HUES6 (cell line): ENCODE data around the gene TMEM202.
"Not testable (repeated sequence)": the region's sequence is repeated elsewhere in the genome, so short reads cannot be mapped to it uniquely, and the experiment has no call there.

Experiments
- H3K27ac ChIP-seq: 2 replicates; pipeline ENCODE4 v1.7.0; 2013; ENCODE audit warnings: low read depth, mild to moderate bottlenecking, low read length, inconsistent platforms
- H3K27me3 ChIP-seq: 2 replicates; pipeline ENCODE4 v1.6.1; 2013; ENCODE audit warnings: low read length; ENCODE audit not compliant: control insufficient read depth, insufficient read depth
- H3K36me3 ChIP-seq: 2 replicates; pipeline ENCODE4 v1.6.1; 2013; ENCODE audit warnings: low read length; ENCODE audit not compliant: control insufficient read depth, insufficient read depth
- H3K4me1 ChIP-seq: 2 replicates; pipeline ENCODE4 v1.6.1; 2013; ENCODE audit warnings: low read length; ENCODE audit not compliant: control insufficient read depth, insufficient read depth
- H3K4me3 ChIP-seq: 2 replicates; pipeline ENCODE4 v1.5.1; 2013; ENCODE audit warnings: low read depth, low read length
- H3K9ac ChIP-seq: one replicate; pipeline ENCODE4 v1.6.1; 2013; ENCODE audit warnings: mild to moderate bottlenecking, low read length
- H3K9me3 ChIP-seq: 2 replicates; pipeline ENCODE4 v1.6.1; 2013; ENCODE audit warnings: low read depth, low read length; ENCODE audit not compliant: control insufficient read depth, insufficient read depth

The TMEM202 gene

GRCh38 chr15:72426753-72427152 lies 28.6 kb downstream of the TMEM202 start:
- H3K4me1 ChIP-seq: no peaks in the 10 kb centered on the region
- H3K9me3 ChIP-seq: peaks cover 18% of the 10 kb centered on the region
- H3K4me3 ChIP-seq: no peak overlapping the region
- H3K36me3 ChIP-seq: no peaks in the 10 kb centered on the region
- no peak overlapping the region for H3K27ac ChIP-seq
- H3K27me3 ChIP-seq: peaks cover 7% of the 10 kb centered on the region; the same call in 1 of the 2 replicates
- no peak overlapping the region for H3K9ac ChIP-seq

GRCh38 chr15:72437650-72438316 lies 39.7 kb downstream of the TMEM202 start:
- Histone ChIP-seq H3K9ac (no peak overlapping the region), H3K9me3 (peaks cover 9% of the 10 kb centered on the region; the same call in 1 of the 2 replicates), H3K4me3 (no peak overlapping the region), H3K36me3 (no peaks in the 10 kb centered on the region), H3K4me1 (no peaks in the 10 kb centered on the region), H3K27me3 (peaks cover 8% of the 10 kb centered on the region; the same call in 1 of the 2 replicates), H3K27ac (no peak overlapping the region)

GRCh38 chr15:72442848-72443247 lies 44.7 kb downstream of the TMEM202 start:
- H3K27ac ChIP-seq, H3K27me3 ChIP-seq, H3K36me3 ChIP-seq, H3K4me1 ChIP-seq, H3K4me3 ChIP-seq, H3K9me3 ChIP-seq, H3K9ac ChIP-seq: not testable (repeated sequence)

- H3K27ac ChIP-seq: no peak overlapping the region
- no peak overlapping the region for H3K9ac ChIP-seq
- no peaks in the 10 kb centered on the region for H3K27me3 ChIP-seq
- no peak overlapping the region for H3K4me3 ChIP-seq
- H3K9me3 ChIP-seq: no peaks in the 10 kb centered on the region
- no peaks in the 10 kb centered on the region for H3K36me3 ChIP-seq
- no peaks in the 10 kb centered on the region for H3K4me1 ChIP-seq
Observed at GRCh38 chr15:72445426-72445825, 47.3 kb downstream of the TMEM202 start.

- Histone ChIP-seq H3K27ac (no peak overlapping the region), H3K4me1 (no peaks in the 10 kb centered on the region), H3K9me3 (no peaks in the 10 kb centered on the region), H3K27me3 (no peaks in the 10 kb centered on the region), H3K9ac (no peak overlapping the region), H3K4me3 (no peak overlapping the region), H3K36me3 (no peaks in the 10 kb centered on the region)
Observed at GRCh38 chr15:72450805-72451204, 52.7 kb downstream of the TMEM202 start.

- H3K4me1 ChIP-seq: no peaks in the 10 kb centered on the region
- H3K9ac ChIP-seq: no peak overlapping the region
- no peak overlapping the region for H3K27ac ChIP-seq
- no peaks in the 10 kb centered on the region for H3K36me3 ChIP-seq
- H3K9me3 ChIP-seq: no peaks in the 10 kb centered on the region
- H3K27me3 ChIP-seq: no peaks in the 10 kb centered on the region
- H3K4me3 ChIP-seq: no peak overlapping the region
Observed at GRCh38 chr15:72451224-72451623, 53.1 kb downstream of the TMEM202 start.

GRCh38 chr15:72456684-72457083 lies 58.6 kb downstream of the TMEM202 start:
- H3K9me3 ChIP-seq: no peaks in the 10 kb centered on the region
- no peak overlapping the region for H3K9ac ChIP-seq
- no peaks in the 10 kb centered on the region for H3K4me1 ChIP-seq
- H3K27me3 ChIP-seq: no peaks in the 10 kb centered on the region
- H3K36me3 ChIP-seq: no peaks in the 10 kb centered on the region
- no peak overlapping the region for H3K27ac ChIP-seq
- no peak overlapping the region for H3K4me3 ChIP-seq
